Kidney glomerular epithelial cell (primary cell): Measurements from ENCODE around the gene MMP20.
A peak's percentile ranks its signal among the peaks of the same experiment; 100 is the strongest.

ENCODE experiments used
- DNase-seq: peaks from one replicate; lab custom pipeline; 2025; lab: John Stamatoyannopoulos, UW

The MMP20 gene

DNA sequence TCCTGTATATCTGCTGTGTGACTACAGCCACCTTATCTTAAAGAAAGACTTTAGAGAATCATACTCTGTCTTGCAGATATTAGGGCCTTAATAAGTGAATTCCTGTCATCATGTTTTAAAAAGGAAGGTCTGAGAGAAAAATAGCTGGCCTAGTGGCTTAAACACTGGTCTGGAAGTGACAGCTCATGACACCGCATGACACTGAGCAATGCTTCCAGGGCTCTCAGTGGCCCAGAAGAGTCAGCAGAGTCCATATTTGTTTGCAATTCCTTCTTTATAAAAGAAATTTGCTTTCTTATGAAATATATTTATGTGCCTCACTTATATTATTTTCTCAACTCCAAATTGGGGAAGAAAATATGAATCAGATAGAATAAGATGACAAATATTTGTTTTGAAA lies 33.0 kb downstream of the MMP20 start:
- DNase-seq, result no peak

DNA sequence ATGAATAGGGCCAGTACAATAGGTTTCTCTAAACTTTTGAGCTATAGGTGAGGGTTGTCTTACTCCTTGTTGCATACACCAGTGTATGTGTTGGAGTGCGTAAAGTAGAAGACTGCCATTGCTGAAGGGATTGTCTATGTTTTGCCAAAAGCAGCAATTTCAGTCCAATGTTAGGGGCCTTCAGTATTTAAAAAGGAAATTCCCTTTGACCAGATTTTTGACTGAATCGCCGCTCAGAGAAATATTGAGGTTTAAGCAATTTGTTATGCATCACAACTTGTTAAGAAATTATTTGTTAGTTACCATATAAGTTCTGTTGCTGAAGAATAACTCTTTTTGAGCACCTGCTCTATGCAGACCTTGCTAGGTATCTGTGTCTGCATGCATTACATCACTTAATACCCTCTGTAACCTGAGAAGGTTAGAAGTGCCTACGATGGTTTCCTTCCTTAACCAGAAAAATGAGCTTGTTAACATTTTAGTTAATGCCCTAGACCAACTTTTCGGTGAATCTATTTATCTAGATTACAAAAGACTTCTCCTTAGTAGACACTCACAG lies 33.9 kb downstream of the MMP20 start:
- DNase-seq, result no peak

DNA sequence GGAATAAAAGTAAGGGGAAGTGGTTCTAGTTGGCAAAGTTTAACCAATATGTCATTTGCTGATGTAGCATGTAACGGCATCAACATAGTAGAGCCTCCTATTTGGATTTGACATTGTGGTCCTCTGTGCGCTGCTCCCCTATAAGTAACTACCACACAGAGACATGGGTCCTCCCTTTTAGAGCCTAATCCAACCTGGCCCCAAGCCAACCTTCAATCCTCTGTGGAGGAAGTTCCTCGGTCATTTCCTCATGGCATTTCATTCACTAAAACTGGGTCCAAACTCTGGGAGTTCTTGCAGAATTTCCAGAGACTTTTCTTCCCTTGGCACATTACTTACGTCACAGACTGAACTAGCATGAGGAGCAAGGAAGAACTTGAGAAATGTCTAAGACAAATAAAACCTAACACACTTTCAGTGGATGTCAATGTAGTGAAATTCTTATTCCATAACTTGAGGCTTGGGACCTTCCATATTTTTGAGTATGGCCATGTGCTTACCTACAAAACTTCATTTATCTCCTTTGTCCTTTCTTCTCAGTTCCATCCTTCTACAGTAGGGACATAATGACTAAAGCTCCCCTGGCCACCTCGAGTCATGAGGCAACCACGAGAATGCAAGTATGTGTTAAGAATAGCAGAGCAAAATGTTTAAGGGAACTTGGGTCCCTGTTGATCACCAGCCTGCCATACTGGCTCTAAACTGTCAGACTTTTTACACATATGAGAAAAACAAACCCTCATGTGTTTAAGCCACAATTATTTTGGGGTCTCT lies 34.7 kb downstream of the MMP20 start:
- no peak for DNase-seq

DNA sequence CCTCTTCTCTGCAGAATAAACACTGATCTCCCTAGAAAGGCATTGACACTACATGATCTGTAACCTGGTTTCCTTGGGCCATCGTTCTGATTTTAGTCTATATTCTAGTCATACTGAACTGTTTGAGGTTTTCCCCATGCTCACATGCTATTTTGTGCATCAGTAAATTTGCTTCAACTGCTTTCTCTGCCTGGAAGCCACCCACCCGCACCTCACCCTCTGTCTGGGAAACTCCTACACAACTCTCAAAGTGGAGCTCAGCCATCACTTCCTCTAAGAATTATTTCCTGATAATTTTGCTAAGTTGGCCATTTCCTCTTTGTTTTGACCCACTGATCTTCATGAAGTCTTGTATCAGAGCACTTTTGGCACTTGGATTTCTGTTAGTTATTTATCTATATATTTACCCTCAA lies 36.1 kb downstream of the MMP20 start:
- peak; percentile 39 for DNase-seq

DNA sequence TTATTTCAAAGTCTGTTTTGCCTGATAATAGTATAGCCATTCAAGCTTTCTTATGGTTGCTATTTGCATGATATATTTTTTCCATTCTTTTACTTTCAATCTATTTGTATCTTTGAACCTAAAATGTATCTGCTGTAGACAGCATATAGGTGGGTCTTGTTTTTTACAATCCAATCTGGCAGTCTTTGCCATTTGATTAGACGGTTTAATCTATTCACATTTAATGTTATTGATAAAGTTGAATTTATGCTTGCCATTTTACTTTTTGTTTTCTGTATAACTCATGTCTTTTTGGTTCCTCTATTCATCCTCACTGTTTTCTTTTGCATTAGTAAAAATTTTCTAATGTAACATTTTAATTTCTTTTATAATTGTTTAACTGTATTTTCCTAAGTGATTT lies 37.4 kb downstream of the MMP20 start:
- no peak for DNase-seq

DNA sequence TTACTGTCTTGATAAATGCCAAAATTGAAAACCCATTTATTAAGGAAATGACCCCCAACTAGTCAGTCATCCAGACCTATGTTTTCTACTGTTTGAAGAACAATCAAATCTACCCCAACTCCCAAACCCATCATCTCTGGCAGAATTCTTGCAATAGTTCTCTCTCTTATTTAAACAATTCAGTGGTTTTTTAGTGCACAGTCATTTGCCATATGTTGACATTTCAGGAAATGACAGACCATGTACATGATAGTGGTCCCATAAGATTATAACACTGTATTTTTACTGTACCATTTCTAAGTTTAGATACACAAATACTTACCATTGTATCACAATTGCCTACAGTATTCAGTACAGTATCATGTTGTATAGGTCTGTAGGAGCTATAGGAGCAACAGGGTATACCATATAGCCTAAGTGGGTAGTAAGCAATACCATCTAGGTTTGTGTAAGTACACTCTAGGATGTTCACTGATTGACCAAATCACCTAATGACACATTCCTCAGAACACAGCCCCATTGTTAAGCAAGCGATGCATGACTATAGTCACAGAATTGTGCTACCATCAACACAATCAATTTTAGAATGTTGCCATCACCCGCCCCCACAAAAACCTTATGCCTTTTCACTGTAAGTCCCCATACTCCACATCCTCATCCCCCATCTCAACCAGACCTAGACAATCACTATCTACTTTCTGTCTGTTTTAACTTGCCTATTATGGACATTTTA lies 41.8 kb downstream of the MMP20 start:
- DNase-seq, result no peak

DNA sequence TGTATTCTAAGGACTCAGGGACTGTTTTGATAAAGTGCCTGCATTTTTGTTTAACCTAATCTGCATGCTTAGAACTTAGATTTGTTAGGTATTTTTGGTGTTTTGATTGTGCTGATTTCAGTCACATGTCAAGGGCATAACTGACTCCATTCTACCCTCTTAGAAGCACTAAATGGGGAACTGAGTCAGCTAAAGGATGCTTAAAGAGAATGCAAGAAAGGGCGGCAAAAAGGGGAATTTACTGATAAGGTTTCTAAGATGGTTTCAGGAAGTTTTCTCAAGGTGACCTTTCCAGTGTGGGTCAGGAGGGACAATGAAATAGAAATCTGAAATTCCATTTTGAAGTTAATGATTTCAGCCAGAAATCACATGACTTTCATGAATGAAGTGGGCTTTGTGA lies 43.0 kb downstream of the MMP20 start:
- DNase-seq, result no peak

DNA sequence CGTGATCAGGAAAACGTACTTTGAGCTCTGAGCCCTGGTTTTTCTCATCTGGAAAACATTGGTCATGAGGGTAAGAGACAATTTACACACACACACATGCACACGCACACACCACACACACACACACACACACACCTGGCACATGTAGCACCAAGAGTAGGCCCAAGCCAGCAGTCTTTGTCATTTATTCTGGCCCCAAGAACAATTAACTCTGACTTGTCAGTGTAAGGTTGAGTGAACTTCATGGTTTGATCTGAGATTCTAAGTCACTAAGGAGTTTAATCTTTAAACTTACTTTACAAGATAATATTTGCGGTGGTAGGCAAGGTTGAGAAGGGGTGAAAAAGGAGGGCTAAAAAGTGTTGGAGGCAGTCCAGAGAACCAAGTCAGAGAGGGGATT lies 44.1 kb downstream of the MMP20 start:
- peak; percentile 64 for DNase-seq

DNA sequence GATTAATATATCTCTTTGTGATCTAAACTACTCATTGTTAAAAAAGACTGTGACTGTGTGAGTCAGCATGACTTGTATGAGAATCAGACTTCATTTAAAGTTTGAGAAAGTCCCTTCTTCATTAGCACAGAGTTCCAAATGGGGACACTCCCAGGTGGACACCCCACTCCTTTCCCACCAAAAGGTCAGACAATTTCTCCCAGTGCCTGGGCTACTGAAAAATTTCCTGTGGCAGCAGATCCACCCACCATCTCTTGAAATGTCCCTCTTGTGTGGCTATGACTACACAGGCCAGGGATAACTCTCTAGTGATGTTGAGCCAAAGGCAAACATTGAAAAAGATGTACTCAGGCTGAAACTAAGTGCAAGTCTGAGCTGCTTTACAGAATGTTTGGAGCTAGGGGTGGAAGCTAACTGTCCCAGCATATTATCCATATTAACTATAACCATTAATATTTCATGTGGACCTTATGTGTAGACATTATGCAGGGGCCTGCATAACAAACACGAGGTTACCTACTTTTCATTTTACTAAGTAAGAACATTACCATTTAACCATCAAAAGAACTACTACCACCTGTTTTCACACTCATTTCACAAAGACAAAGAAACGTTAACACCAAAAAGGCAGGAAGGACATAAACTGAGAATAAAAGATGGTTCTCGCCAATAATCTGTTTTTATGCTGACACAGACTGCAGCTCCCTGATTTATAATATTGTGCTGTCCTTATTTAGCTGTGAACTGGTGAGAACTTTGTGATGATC lies 44.8 kb downstream of the MMP20 start:
- no peak for DNase-seq

DNA sequence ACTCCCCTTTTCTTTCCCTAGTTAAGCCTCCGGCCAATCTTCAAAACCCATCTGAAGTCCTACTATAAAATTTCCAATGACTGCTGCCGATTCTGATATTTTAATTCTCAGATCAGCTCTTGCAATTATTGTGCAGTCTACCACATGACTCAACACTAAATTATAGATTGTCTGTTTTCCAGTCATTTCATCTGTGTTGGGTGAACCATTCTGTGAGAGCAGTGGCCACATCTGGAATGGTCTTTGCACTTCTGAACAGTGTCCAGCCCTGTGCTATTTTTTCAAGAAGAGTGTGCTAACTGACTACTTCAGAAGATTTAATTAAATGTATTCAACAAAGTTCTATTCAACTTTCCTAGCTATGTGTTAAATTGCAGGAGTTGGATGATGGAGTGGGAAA lies 47.4 kb downstream of the MMP20 start:
- no peak for DNase-seq

DNA sequence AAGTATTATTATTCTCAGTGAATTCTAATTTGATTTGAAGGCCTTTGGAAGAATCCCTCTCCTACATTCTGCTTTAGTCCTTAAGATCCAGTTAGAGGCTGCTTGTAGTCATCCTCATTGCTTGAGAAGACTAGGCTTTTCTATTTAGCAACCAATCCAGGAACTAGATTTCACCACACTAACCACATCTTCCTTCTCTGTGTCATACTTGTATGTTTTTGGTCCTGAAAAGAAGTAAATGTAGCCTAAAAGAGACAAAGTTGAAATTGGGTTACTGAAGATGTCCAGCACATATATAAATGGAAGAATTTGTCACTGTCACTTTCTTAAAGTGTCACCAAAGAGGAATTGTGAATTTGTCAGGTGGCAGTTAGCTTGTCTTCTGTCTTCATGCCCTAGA lies 48.0 kb downstream of the MMP20 start:
- no peak for DNase-seq

DNA sequence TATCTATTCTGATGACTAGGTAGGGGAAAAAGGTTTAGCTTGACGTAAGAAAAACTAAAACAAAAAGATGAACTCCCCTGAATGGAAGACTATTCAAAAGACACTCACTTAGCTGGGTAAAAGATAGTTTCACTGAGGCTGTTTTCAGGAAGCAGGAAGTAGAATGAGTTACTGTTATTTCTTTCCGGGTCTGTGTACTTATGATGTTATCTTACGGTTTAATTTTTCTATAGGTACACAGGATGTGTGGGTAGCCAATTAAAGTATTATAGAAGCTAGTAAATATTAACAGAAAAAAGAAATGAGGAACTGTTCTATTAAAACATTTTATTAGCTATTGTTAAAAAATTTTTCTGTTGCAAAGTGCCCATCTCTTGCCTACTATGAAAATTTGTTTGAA lies 48.8 kb downstream of the MMP20 start:
- no peak for DNase-seq

DNA sequence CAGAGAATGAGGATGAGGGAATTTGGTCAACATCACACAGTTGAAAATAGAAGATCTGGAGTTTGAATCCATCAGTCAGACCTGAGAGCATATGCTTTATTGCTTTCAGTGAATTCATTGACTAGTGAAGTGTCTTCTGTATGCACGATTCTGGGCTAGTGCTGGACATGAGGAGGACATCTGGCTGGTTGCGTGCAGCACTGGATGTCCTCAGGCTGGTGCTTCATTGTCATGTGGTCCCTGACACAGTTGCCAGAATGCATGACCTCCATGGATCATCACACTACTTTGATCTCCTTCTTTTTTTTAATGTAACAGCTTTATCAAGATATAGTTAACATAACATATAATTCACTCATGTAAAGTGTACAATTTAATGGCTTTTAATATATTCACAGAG lies 50.1 kb downstream of the MMP20 start:
- no peak for DNase-seq

DNA sequence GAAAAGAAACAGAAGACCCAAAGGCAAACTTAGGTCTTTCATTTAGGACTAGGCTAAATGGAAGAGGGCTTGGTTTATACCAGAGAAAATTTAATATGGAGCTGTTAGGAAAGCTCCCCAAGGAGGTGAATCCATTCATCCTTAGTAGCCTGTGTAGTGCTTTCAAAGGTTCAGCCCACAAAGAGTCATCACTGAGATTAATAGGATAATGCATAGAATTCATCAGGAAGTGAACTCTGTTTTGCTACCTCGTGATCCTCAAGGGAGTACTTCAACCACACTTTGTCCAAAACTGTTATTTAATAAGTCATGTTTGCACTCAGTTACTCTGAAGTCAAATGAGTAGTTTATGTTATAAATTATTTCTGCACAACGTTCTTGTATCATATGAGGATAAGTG lies 51.3 kb downstream of the MMP20 start:
- no peak for DNase-seq

DNA sequence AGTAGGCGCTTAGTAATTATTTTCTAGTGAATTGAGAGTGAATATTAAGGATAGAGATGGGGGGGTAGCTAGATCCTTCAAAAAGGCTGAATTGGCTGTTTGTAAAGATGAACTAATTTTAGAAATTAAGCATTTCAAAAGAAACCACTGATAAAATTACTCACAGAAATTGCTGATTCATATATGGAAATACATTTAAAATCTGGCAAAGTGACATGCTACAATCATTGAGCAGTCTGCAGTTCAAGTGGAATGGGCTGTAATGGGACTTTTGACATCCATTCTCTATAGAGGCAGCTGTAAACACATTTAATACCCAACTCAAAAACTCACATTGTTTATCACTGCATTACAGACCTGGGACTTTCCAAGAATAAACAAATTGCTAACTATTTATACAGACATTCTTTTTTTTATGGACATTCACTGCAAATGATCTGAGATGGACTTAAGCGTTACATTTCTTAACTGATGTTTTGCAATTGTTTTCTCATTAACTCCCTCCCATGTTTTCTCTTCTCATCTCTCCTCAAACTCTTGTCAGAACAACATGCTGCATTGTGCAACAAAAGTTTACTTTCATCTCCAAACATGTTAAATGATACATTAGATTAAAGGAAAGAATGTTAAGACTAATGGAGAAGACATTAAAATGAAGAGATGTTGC lies 52.4 kb downstream of the MMP20 start:
- no peak for DNase-seq

DNA sequence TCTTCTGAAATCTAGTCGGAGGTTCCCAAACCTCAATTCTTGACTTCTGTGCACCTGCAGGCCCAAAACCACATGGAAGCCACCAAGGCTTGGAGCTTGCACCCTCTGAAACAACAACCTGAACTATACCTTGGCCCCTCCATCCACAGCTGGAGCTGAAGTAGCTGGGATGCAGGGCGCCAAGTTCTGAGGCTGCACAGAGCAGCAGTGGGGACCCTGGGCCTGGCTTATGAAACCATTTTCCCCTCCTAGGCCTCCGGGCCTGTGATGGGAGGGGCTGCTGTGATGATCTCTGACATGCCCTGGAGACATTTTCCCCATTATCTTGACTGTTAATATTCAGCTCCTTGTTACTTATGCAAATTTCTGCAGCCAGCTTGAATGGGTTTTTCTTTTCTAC lies 56.3 kb downstream of the MMP20 start:
- no peak for DNase-seq

DNA sequence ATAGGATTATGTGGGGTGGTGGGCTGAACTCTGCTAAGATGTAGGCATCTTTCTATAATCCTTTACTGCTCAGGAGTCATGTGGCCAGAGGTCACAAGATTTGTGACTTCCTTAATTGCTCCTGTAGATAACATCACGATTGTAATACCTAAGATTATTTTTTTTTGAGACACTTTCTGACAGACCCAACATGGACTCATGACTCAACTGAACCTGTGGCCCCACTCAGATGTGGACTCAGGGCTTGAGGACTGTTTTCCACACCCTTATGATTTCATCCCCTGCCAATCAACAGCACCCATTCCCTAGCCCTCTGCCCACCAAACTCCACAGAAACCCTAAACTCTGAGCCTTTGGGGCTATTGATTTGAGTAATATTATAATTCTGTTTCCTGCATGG lies 59.0 kb downstream of the MMP20 start:
- no peak for DNase-seq

DNA sequence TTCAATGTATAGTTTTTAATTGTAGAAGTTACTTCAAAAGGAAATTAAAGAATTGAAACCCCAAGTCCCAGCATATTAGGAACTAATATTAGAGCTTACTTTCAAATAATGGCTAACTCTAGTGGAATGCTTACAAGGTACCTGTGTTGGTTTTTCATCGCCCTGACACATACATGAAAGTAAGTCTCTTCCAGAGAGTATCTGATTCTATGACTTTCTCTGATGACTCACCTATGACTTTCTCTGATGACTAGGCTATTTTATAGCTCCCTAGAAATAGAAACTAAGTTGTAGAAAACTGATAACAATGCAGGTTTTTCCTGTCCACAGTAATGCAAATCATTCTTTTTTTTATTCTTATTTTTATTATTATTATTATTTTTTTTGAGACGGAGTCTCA lies 61.0 kb downstream of the MMP20 start:
- peak; percentile 89 for DNase-seq

DNA sequence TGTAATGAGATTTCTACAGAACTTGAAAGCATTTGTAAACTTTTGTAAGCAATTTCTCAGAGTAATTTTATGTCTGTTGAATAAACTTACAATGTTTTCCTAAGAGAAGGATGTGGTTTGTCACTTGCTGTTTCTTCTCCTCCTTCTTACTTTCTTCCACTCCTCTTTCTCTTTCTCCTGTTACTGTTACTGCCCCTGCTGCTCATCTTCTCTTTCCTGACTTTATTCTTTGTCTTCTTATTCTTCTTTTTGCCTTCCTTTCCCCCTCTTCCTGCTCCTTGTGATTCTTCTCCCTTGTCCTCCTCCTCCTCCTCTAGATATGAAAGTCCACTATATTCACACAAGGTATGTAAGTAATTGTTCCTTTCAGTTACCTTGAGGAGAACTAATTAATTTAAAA lies 63.5 kb downstream of the MMP20 start:
- DNase-seq, result no peak

DNA sequence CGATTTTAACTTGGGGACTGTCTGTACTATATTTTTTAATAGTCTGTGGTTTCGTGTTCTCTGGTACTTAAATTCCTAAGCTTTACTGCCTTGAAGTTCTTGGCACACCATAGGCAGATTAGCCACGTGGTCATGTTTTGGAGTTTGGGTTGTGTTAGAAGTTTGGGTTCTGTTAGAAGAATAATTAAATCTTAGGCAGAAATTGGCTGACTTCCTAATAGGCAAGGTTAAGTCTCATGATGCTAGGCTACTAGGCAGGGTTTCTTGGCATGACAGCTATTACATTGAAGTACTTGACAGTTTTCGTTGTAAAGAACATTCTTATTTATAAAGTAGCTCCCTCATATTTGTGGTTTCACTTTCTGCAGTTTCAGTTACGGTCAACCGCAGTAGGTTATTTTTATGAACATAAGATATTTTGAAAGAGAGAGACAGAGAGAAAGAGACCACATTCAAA lies 64.5 kb downstream of the MMP20 start:
- peak; percentile 53 for DNase-seq

DNA sequence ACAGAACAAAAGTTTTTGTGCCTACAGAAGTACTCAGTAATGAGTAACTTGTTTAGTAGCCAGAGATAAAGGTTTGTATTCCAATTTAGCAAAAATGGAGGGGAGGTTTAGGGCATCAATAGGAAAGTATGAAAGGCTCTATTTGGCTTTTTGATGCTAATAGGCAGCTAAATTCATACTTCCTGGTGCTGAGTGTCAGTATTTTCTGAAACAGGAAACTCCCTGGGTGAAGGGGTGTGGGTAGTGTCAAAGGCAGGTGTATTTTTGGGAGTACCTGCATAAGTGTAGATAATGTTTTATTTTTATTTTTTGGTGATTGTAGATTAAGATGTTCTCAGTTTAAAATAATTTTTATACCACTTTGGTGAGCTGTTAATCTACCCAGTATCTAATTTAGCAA lies 65.3 kb downstream of the MMP20 start:
- no peak for DNase-seq

DNA sequence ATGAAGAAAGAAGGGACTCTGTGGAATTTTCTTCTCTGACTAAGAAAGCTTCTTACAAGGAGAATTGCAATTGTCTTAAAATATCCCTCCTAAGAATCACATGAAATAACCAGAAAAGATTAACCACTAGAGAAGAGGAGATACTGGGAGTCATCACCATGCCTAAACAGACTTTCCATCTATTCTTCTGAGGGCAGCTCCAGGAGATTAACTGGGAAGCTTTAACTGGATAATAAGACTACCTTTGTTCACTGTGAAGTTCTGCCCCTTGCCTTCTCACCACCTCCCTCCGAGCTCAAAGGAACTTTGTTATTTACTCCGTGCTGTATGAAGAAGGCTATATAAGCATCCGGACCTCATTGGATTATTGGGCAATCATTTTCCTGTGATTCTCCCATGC lies 70.0 kb downstream of the MMP20 start:
- no peak for DNase-seq
